Endothelial cell of umbilical vein (primary cell): ENCODE measurements around the gene AKAP12. TPM values are rescaled to one million over a fixed set of nuclear protein-coding genes. Genes with fewer than 3 reads are reported as not detected.

Experiments used
- BruUV-seq: library from RNA; stranded (reverse); fragments of 400-500 nt; replicated peaks from 2 replicates; lab custom pipeline; 2021; lab: Mats Ljungman, UMichigan
- CTCF ChIA-PET: fragments of 300-600, 350-600 bp; sonication (Branson Sonifier 250); formaldehyde crosslinking; loops from one replicate; lab custom pipeline; 2021; ENCODE audit warnings: antibody characterized with exemption, inconsistent platforms; lab: Charles Lee
- POLR2A ChIA-PET: fragments of 300-600, 350-600 bp; sonication (Branson Sonifier 250); formaldehyde crosslinking; loops from one replicate; lab custom pipeline; 2021; ENCODE audit warnings: antibody characterized with exemption, inconsistent platforms; lab: Charles Lee
- DNase-seq: peaks from one replicate; pipeline ENCODE4 v3.0.0-alpha.2; 2011; ENCODE audit warnings: low read depth, low spot score
- FAIRE-seq: peaks from 2 replicates; lab custom pipeline; 2011; peaks lifted over from hg19 to GRCh38; lab: Jason Lieb, UNC
- H2AFZ ChIP-seq: 2 replicates; pipeline ENCODE4 v1.6.0; 2012; ENCODE audit warnings: low read depth, low read length, control low read depth, inconsistent platforms
- H3K27ac ChIP-seq: 2 replicates; pipeline ENCODE4 v1.5.1; 2011; ENCODE audit warnings: low read depth, mild to moderate bottlenecking, control low read depth, low read length, moderate library complexity; ENCODE audit not compliant: insufficient read depth
- H3K27me3 ChIP-seq, 2 experiments: 2 replicates each; pipeline versions ENCODE4 v1.6.0 to v1.6.1; 2011; ENCODE audit warnings: low read length in 2 of 2, mixed read lengths in 1 of 2; ENCODE audit not compliant: control insufficient read depth in 2 of 2, insufficient read depth in 2 of 2
- H3K36me3 ChIP-seq, 2 experiments: 2 replicates in 1 of 2; 3 replicates in 1 of 2; pipeline ENCODE4 v1.5.1; 2011; ENCODE audit warnings: low read length in 2 of 2, mild to moderate bottlenecking in 1 of 2, moderate library complexity in 1 of 2; ENCODE audit not compliant: control insufficient read depth in 2 of 2, insufficient read depth in 2 of 2; ENCODE audit errors: extremely low read depth in 1 of 2
- H3K4me1 ChIP-seq: 3 replicates; pipeline ENCODE4 v1.5.1; 2011; ENCODE audit warnings: mild to moderate bottlenecking, low read length; ENCODE audit not compliant: control insufficient read depth, insufficient read depth; ENCODE audit errors: extremely low read depth
- H3K4me2 ChIP-seq: 2 replicates; pipeline ENCODE4 v1.6.1; 2011; ENCODE audit warnings: low read length, control low read depth, mixed read lengths; ENCODE audit not compliant: insufficient read depth
- H3K4me3 ChIP-seq, 3 experiments: fragments of 200-600 bp in 1 of 3; sonication (generic), shearing (Covaris generic) in 1 of 3; replicated peaks in 1 of 3; 2 replicates each; pipeline ENCODE4 v1.5.1; 2011 to 2016; ENCODE audit warnings: control low read depth in 3 of 3, low read length in 3 of 3, mild to moderate bottlenecking in 2 of 3, inconsistent platforms in 1 of 3, low read depth in 1 of 3, moderate library complexity in 1 of 3; ENCODE audit not compliant: insufficient read depth in 1 of 3
- H3K79me2 ChIP-seq: 2 replicates; pipeline ENCODE4 v1.6.0; 2012; ENCODE audit warnings: low read length, inconsistent platforms; ENCODE audit not compliant: control insufficient read depth, insufficient read depth
- H3K9ac ChIP-seq: replicated peaks from 2 replicates; pipeline ENCODE3; 2011; ENCODE audit warnings: low read length, control low read depth; ENCODE audit not compliant: insufficient read depth; ENCODE audit errors: extremely low read depth
- H3K9me1 ChIP-seq: replicated peaks from 3 replicates; pipeline ENCODE4 v1.6.0; 2011; ENCODE audit warnings: mild to moderate bottlenecking, low read length; ENCODE audit not compliant: control insufficient read depth, insufficient read depth; ENCODE audit errors: extremely low read depth
- H3K9me3 ChIP-seq: replicated peaks from 2 replicates; pipeline ENCODE4 v1.5.1; 2012; ENCODE audit warnings: low read length, inconsistent platforms; ENCODE audit not compliant: control insufficient read depth, insufficient read depth
- H4K20me1 ChIP-seq: replicated peaks from 2 replicates; pipeline ENCODE3; 2011; ENCODE audit warnings: mild to moderate bottlenecking, low read length; ENCODE audit not compliant: control insufficient read depth, insufficient read depth; ENCODE audit errors: extremely low read depth
- EZH2 ChIP-seq: IDR thresholded peaks from 2 replicates; pipeline ENCODE4 v1.6.1; 2012; ENCODE audit warnings: borderline replicate concordance, low read depth, mild to moderate bottlenecking, moderate library complexity, low read length, inconsistent platforms; ENCODE audit not compliant: severe bottlenecking
- FOS ChIP-seq: IDR thresholded peaks from 2 replicates; pipeline ENCODE4 v1.6.1; 2011; ENCODE audit warnings: mild to moderate bottlenecking, low read length, moderate library complexity, borderline replicate concordance; ENCODE audit not compliant: insufficient read depth
- GATA2 ChIP-seq: IDR thresholded peaks from 2 replicates; pipeline ENCODE4 v1.7.0; 2011; ENCODE audit warnings: low read depth, mild to moderate bottlenecking, moderate library complexity, mixed read lengths, low read length; ENCODE audit not compliant: insufficient read length, insufficient read depth
- JUN ChIP-seq: IDR thresholded peaks from 2 replicates; pipeline ENCODE4 v1.6.1; 2011; ENCODE audit warnings: borderline replicate concordance, low read depth; ENCODE audit not compliant: insufficient read length, insufficient read depth
- MYC ChIP-seq: IDR thresholded peaks from one replicate; pipeline ENCODE4 v1.6.1; 2011; ENCODE audit warnings: mild to moderate bottlenecking, low read depth, low read length
- POLR2A ChIP-seq: IDR thresholded peaks from 2 replicates; pipeline ENCODE4 v1.6.1; 2012; ENCODE audit warnings: low read depth, mild to moderate bottlenecking, control low read depth, low read length
- POLR2AphosphoS5 ChIP-seq: IDR thresholded peaks from 2 replicates; pipeline ENCODE4 v1.6.1; 2012; ENCODE audit warnings: low read depth, mild to moderate bottlenecking, control low read depth, low read length, moderate library complexity; ENCODE audit not compliant: insufficient read depth
- dilution Hi-C: fragments of 300-500 bp; cut with MboI; formaldehyde crosslinking; loops from one replicate; pipeline ENCODE4 v1.15.0; 2019; ENCODE audit warnings: low sequenced_read_pairs; ENCODE audit not compliant: extremely low pct_ligation_motif_present
- intact Hi-C: fragments of 100-400 bp; cut with micrococcal nuclease; formaldehyde crosslinking; loops from one replicate; pipeline ENCODE4 v1.10.0; 2022
- polyA plus RNA-seq, 4 experiments: library from polyadenylated mRNA; depleted of rRNA in 3 of 4; stranded (reverse) in 3 of 4; unstranded in 1 of 4; fragments of >200 nt; gene quantifications; 2 replicates each; pipeline versions ENCODE4 v1.2.1 to v1.2.3, GENCODE V29; 2011 to 2012; ENCODE audit warnings: missing spikeins in 1 of 4
- total RNA-seq: library from RNA; stranded (reverse); gene quantifications from 2 replicates; pipeline ENCODE4 v1.2.3, GENCODE V29; 2021
- TF ChIP-seq, protein P1 (sequence below): IDR thresholded peaks from 2 replicates; pipeline ENCODE4 v1.6.1; 2011; ENCODE audit not compliant: insufficient read depth, insufficient read length
- TF ChIP-seq, protein P2 (sequence below), 2 donors: IDR thresholded peaks; 1 replicate in 1 of 2; 2 replicates in 1 of 2; pipeline ENCODE4 v1.5.1; 2011; ENCODE audit warnings: low read length in 2 of 2, mild to moderate bottlenecking in 2 of 2, moderate library complexity in 2 of 2, control low read depth in 1 of 2, inconsistent platforms in 1 of 2, low read depth in 1 of 2; ENCODE audit not compliant: insufficient read depth in 1 of 2; ENCODE audit errors: extremely low read depth in 1 of 2

Gene AKAP12
- total and polyA plus RNA-seq, 2 donors (not counting 3 experiments of a cell fraction or from before 2014, with no cell fraction given) = 46.9 to 340 TPM

DNA sequence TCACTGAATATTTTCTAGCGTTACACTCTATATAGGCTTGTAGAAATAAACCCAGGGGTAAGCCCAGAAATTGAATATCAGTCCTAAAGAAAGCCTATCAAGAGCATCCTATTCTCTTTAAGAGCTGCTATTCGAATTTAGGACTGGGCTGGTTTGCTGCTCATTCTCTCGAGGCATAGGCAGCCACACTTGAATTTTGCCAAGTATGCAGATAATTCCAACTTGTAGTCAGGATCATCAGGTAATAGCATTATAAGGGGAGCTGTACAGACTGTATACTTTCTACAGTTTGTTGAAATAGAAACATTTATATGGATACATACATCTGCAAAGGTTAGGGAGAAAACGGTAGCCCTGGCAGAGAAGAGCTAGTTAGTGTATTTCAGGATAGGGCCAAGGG lies 153.6 kb downstream of the AKAP12 start:
- no peak for FAIRE-seq

More for the DNA sequence above, 153.6 kb downstream of the AKAP12 start:
- BruUV-seq = no TSS peak
- CTCF ChIA-PET = interaction anchor here (3.7 kb wide), 1 partner anchor 13 kb away, joined by 23 read pairs; no protein-coding TSS in a partner anchor
- Histone ChIP-seq H3K9me3 (no peaks in the 10 kb centered on the region), H3K4me2 (peak overlapping the region; percentile 79), H4K20me1 (peaks cover 23% of the 10 kb centered on the region), H3K27ac (no peak overlapping the region), H2AFZ (no peak overlapping the region), H3K9me1 (no peaks in the 10 kb centered on the region), H3K9ac (no peak overlapping the region), H3K4me1 (peaks cover 35% of the 10 kb centered on the region), H3K36me3 (no peaks in the 10 kb centered on the region), H3K79me2 (peaks cover 76% of the 10 kb centered on the region), H3K27me3 (no peaks in the 10 kb centered on the region), H3K4me3 (no peak overlapping the region)
- intact Hi-C loops (loop anchor here (5.0 kb wide), 1 partner anchor 501 kb away; no protein-coding TSS in a partner anchor), dilution Hi-C loops (no loop called here)
- no peak for DNase-seq
- POLR2A ChIA-PET = no interaction called here
- TF ChIP-seq, protein P1, sequence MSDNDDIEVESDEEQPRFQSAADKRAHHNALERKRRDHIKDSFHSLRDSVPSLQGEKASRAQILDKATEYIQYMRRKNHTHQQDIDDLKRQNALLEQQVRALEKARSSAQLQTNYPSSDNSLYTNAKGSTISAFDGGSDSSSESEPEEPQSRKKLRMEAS = no peak
- TF ChIP-seq POLR2A (no peak), GATA2 (no peak), MYC (no peak), JUN (no peak), POLR2AphosphoS5 (no peak), EZH2 (no peak), FOS (no peak)
- TF ChIP-seq, protein P2, sequence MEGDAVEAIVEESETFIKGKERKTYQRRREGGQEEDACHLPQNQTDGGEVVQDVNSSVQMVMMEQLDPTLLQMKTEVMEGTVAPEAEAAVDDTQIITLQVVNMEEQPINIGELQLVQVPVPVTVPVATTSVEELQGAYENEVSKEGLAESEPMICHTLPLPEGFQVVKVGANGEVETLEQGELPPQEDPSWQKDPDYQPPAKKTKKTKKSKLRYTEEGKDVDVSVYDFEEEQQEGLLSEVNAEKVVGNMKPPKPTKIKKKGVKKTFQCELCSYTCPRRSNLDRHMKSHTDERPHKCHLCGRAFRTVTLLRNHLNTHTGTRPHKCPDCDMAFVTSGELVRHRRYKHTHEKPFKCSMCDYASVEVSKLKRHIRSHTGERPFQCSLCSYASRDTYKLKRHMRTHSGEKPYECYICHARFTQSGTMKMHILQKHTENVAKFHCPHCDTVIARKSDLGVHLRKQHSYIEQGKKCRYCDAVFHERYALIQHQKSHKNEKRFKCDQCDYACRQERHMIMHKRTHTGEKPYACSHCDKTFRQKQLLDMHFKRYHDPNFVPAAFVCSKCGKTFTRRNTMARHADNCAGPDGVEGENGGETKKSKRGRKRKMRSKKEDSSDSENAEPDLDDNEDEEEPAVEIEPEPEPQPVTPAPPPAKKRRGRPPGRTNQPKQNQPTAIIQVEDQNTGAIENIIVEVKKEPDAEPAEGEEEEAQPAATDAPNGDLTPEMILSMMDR (IDR thresholded peaks at IDR 0.05; ENCODE audit: extremely low read depth in 1 of 2, insufficient read depth in 1 of 2, low read depth in 1 of 2, low read length in 2 of 2) = no peak
